H1 (cell line): ENCODE data around the gene MAP4K4. TPM values are rescaled to one million over a fixed set of nuclear protein-coding genes. Genes with fewer than 3 reads are reported as not detected.

Experiments
- CTCF ChIA-PET: fragments of 300-600 bp; sonication (Branson Sonifier 250); formaldehyde crosslinking; loops from one replicate; lab custom pipeline; 2021; ENCODE audit not compliant: partially characterized antibody; lab: Charles Lee
- POLR2A ChIA-PET: fragments of 300-600 bp; sonication (Branson Sonifier 250); formaldehyde crosslinking; loops from one replicate; lab custom pipeline; 2021; ENCODE audit warnings: inconsistent platforms; ENCODE audit not compliant: partially characterized antibody; lab: Charles Lee
- DNase-seq, 2 experiments: peaks; one replicate each; pipeline versions ENCODE4 v3.0.0 to v3.0.0-alpha.2; 2010 to 2022; ENCODE audit warnings: low spot score in 2 of 2, low read depth in 1 of 2, mixed read lengths in 1 of 2
- FAIRE-seq: peaks from 2 replicates; lab custom pipeline; 2011; peaks lifted over from hg19 to GRCh38; lab: Jason Lieb, UNC
- H2AFZ ChIP-seq: 2 replicates; pipeline ENCODE4 v1.8.1; 2012; ENCODE audit warnings: low read length, inconsistent platforms
- H2AK5ac ChIP-seq: 2 replicates; pipeline ENCODE4 v1.6.1; 2013; ENCODE audit warnings: low read depth, low read length
- H2BK120ac ChIP-seq: replicated peaks from 2 replicates; pipeline ENCODE3; 2013; ENCODE audit warnings: low read depth, low read length, inconsistent platforms
- H2BK12ac ChIP-seq: 2 replicates; pipeline ENCODE4 v1.6.1; 2013; ENCODE audit warnings: low read depth, low read length
- H2BK15ac ChIP-seq: 2 replicates; pipeline ENCODE4 v1.6.1; 2013; ENCODE audit warnings: low read length
- H2BK20ac ChIP-seq: 2 replicates; pipeline ENCODE4 v1.6.1; 2013; ENCODE audit warnings: low read length
- H2BK5ac ChIP-seq: 2 replicates; pipeline ENCODE4 v1.6.1; 2013; ENCODE audit warnings: low read depth, low read length
- H3K14ac ChIP-seq: 2 replicates; pipeline ENCODE4 v1.6.1; 2013; ENCODE audit warnings: inconsistent platforms; ENCODE audit not compliant: insufficient read length
- H3K18ac ChIP-seq: 2 replicates; pipeline ENCODE4 v1.6.1; 2013; ENCODE audit warnings: low read length; ENCODE audit errors: extremely low read depth
- H3K23ac ChIP-seq: 2 replicates; pipeline ENCODE4 v1.6.1; 2013; ENCODE audit warnings: inconsistent platforms; ENCODE audit not compliant: insufficient read length
- H3K23me2 ChIP-seq: 2 replicates; pipeline ENCODE4 v1.6.1; 2013; ENCODE audit warnings: low read depth, low read length
- H3K27ac ChIP-seq: 2 replicates; pipeline ENCODE4 v1.6.1; 2011; ENCODE audit warnings: low read depth, low read length, inconsistent platforms
- H3K27me3 ChIP-seq, 4 experiments: replicated peaks in 1 of 4; 1 replicate in 1 of 4; 2 replicates in 3 of 4; pipeline versions ENCODE4 v1.6.1 to v1.8.1; 2011 to 2013; ENCODE audit warnings: low read length in 3 of 4, mild to moderate bottlenecking in 3 of 4, inconsistent platforms in 2 of 4, mixed read lengths in 2 of 4, moderate library complexity in 1 of 4; ENCODE audit not compliant: control insufficient read depth in 3 of 4, insufficient read depth in 3 of 4; ENCODE audit errors: extremely low read depth in 1 of 4
- H3K36me3 ChIP-seq, 4 experiments: 2 replicates each; pipeline versions ENCODE4 v1.6.1 to v1.8.1; 2011 to 2013; ENCODE audit warnings: mild to moderate bottlenecking in 4 of 4, low read length in 3 of 4, moderate library complexity in 2 of 4, control low read depth in 1 of 4, inconsistent platforms in 1 of 4; ENCODE audit not compliant: insufficient read depth in 4 of 4, control insufficient read depth in 2 of 4
- H3K4ac ChIP-seq: replicated peaks from 2 replicates; pipeline ENCODE3; 2013; ENCODE audit warnings: low read length, low read depth, mixed read lengths, inconsistent platforms; ENCODE audit not compliant: insufficient read length
- H3K4me1 ChIP-seq, 4 experiments: replicated peaks in 1 of 4; 1 replicate in 1 of 4; 2 replicates in 3 of 4; pipeline versions ENCODE4 v1.6.1 to v1.8.1; 2011 to 2013; ENCODE audit warnings: low read length in 3 of 4, inconsistent platforms in 2 of 4, mixed read lengths in 1 of 4; ENCODE audit not compliant: insufficient read depth in 4 of 4, control insufficient read depth in 3 of 4
- H3K4me2 ChIP-seq, 2 experiments: 2 replicates each; pipeline versions ENCODE4 v1.6.1 to v1.8.1; 2011 to 2013; ENCODE audit warnings: low read depth in 2 of 2, low read length in 2 of 2, control low read depth in 1 of 2, inconsistent platforms in 1 of 2, mild to moderate bottlenecking in 1 of 2; ENCODE audit not compliant: insufficient read depth in 1 of 2
- H3K4me3 ChIP-seq, 4 experiments: fragments of 200-600, 300-600 bp in 1 of 4; sonication (generic), shearing (Covaris generic), sonication (Bioruptor Twin) in 1 of 4; 2 replicates each; pipeline versions ENCODE4 v1.5.1 to v1.8.1; 2011 to 2016; ENCODE audit warnings: low read length in 4 of 4, low read depth in 3 of 4, control low read depth in 2 of 4, inconsistent platforms in 2 of 4, mild to moderate bottlenecking in 2 of 4, mixed read lengths in 1 of 4, moderate library complexity in 1 of 4; ENCODE audit not compliant: insufficient read depth in 2 of 4; ENCODE audit errors: extremely low read depth in 1 of 4
- H3K56ac ChIP-seq: replicated peaks from 2 replicates; pipeline ENCODE3; 2013; ENCODE audit warnings: low read depth, mild to moderate bottlenecking, mixed read lengths, low read length, inconsistent platforms; ENCODE audit not compliant: insufficient read length
- H3K79me1 ChIP-seq: 2 replicates; pipeline ENCODE4 v1.6.1; 2013; ENCODE audit warnings: low read depth, low read length, control low read depth
- H3K79me2 ChIP-seq, 2 experiments: 2 replicates each; pipeline versions ENCODE4 v1.6.1 to v1.8.1; 2012 to 2013; ENCODE audit warnings: low read length in 2 of 2, mild to moderate bottlenecking in 2 of 2, inconsistent platforms in 1 of 2; ENCODE audit not compliant: insufficient read depth in 2 of 2, control insufficient read depth in 1 of 2
- H3K9ac ChIP-seq, 4 experiments: replicated peaks in 1 of 4; 1 replicate in 1 of 4; 2 replicates in 3 of 4; pipeline versions ENCODE4 v1.6.1 to v1.8.1; 2011 to 2013; ENCODE audit warnings: low read depth in 3 of 4, low read length in 3 of 4, control low read depth in 2 of 4, mild to moderate bottlenecking in 2 of 4, moderate library complexity in 2 of 4, inconsistent platforms in 1 of 4; ENCODE audit errors: extremely low read depth in 1 of 4
- H3K9me3 ChIP-seq, 2 experiments: 2 replicates each; pipeline versions ENCODE4 v1.6.1 to v1.8.1; 2012 to 2013; ENCODE audit warnings: mild to moderate bottlenecking in 2 of 2, moderate library complexity in 2 of 2, control low read depth in 1 of 2, inconsistent platforms in 1 of 2, low read depth in 1 of 2, low read length in 1 of 2, mixed read lengths in 1 of 2; ENCODE audit not compliant: insufficient read depth in 2 of 2
- H4K20me1 ChIP-seq, 2 experiments: replicated peaks in 1 of 2; 2 replicates each; pipeline versions ENCODE3 to v1.8.1; 2011 to 2013; ENCODE audit warnings: inconsistent platforms in 2 of 2, low read length in 2 of 2, mild to moderate bottlenecking in 1 of 2; ENCODE audit not compliant: insufficient read depth in 2 of 2, control insufficient read depth in 1 of 2
- H4K5ac ChIP-seq: 2 replicates; pipeline ENCODE4 v1.6.1; 2013; ENCODE audit warnings: low read length, low read depth, mixed read lengths, inconsistent platforms; ENCODE audit not compliant: insufficient read length
- H4K8ac ChIP-seq: 2 replicates; pipeline ENCODE4 v1.8.0; 2013; ENCODE audit warnings: mild to moderate bottlenecking, moderate library complexity, low read length, inconsistent platforms; ENCODE audit not compliant: insufficient read depth; ENCODE audit errors: extremely low read depth
- H4K91ac ChIP-seq: replicated peaks from 2 replicates; pipeline ENCODE3; 2013; ENCODE audit warnings: low read length, mixed read lengths, inconsistent platforms; ENCODE audit not compliant: insufficient read length
- BACH1 ChIP-seq: IDR thresholded peaks from 2 replicates; pipeline ENCODE4 v1.6.1; 2012; ENCODE audit warnings: low read length, improper control_type of control experiment
- HDAC2 ChIP-seq, 2 experiments: fragments of 300-600 bp in 1 of 2; sonication (generic) in 1 of 2; IDR thresholded peaks; 2 replicates each; pipeline ENCODE4 v1.6.1; 2011 to 2012; ENCODE audit warnings: low read depth in 2 of 2, low read length in 2 of 2, mild to moderate bottlenecking in 2 of 2, moderate library complexity in 2 of 2, borderline replicate concordance in 1 of 2, inconsistent platforms in 1 of 2
- NRF1 ChIP-seq: IDR thresholded peaks from 2 replicates; pipeline ENCODE4 v1.6.1; 2011; ENCODE audit warnings: mild to moderate bottlenecking, low read depth, low read length, improper control_type of control experiment
- SAP30 ChIP-seq: fragments of 300-600 bp; sonication (generic); IDR thresholded peaks from 2 replicates; pipeline ENCODE4 v1.7.1; 2012; ENCODE audit warnings: low read length, moderate library complexity, mild to moderate bottlenecking, inconsistent platforms; ENCODE audit not compliant: insufficient read depth, insufficient replicate concordance
- SIX5 ChIP-seq: IDR thresholded peaks from 2 replicates; pipeline ENCODE4 v1.6.1; 2011; ENCODE audit warnings: mild to moderate bottlenecking, low read depth, low read length
- SP2 ChIP-seq: IDR thresholded peaks from 2 replicates; pipeline ENCODE4 v1.6.1; 2012; ENCODE audit warnings: mild to moderate bottlenecking, low read length, inconsistent platforms
- WGBS, 2 experiments: shearing (Covaris generic) in 1 of 2; methylation state at CpG; one replicate each; pipeline versions ENCODE4 v1.1.6 to v1.1.7; 2013 to 2015; ENCODE audit warnings: low lambda C conversion rate in 2 of 2, mixed read lengths in 2 of 2, inconsistent platforms in 1 of 2, low coverage in 1 of 2, missing lambda C conversion rate in 1 of 2; ENCODE audit not compliant: insufficient replicate concordance in 2 of 2, insufficient coverage in 1 of 2, insufficient read length in 1 of 2; ENCODE audit errors: extremely low coverage in 1 of 2, missing lambda C conversion rate in 1 of 2; 5-methylcytosine and 5-hydroxymethylcytosine counted together
- polyA plus RNA-seq, 7 experiments: library from polyadenylated mRNA; depleted of rRNA in 3 of 7; stranded (reverse) in 5 of 7; unstranded in 2 of 7; fragments of >200 nt in 5 of 7; fragments of 200-250 nt in 2 of 7; gene quantifications; 1 replicate in 5 of 7; 2 replicates in 1 of 7; 4 replicates in 1 of 7; pipeline versions ENCODE4 v1.2.1 to v1.2.3, GENCODE V29; 2011 to 2013; ENCODE audit warnings: missing spikeins in 2 of 7, mixed read lengths in 2 of 7
- total RNA-seq: library from RNA; stranded (reverse); fragmentation: NEBNext Ultra II Directional; extraction: Animal tissue kit (Norgen Biotek cat#: 25700); gene quantifications from 2 replicates; pipeline ENCODE4 v1.2.1, GENCODE V29; 2021

The MAP4K4 gene
- total and polyA plus RNA-seq, 2 of the 8 experiments (the other 6 are each of a cell fraction or from before 2014, with no cell fraction given), result 53.2 to 138 TPM

DNA sequence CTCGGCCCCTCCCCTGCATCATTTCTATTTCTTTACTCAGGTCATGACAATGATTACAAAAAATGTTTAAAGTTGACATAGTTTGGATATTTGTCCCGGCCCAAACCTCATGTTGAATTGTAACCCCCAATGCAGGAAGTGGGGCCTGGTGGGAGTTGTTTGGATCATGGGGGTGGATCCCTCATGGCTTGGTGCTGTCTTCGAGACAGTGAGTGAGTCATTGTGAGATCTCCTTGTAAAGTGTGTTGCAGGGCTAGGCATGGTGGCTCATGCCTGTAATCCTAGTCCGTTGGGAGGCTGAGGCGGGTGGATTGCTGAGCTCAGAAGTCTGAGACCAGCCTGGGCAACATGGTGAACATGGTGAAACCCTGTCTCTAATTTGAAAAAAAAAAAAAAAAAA is 9.2 kb upstream of the MAP4K4 start:
- no peak overlapping the region for H2BK20ac ChIP-seq
- no peak overlapping the region for H2BK5ac ChIP-seq
- no peak overlapping the region for H3K14ac ChIP-seq
- H2BK15ac ChIP-seq, result no peak overlapping the region
- H3K27me3 ChIP-seq, result 0 out of 7 replicates have a peak, but pooled peaks cover 0 to 2% (median 0%) of the 10 kb centered on the region in 4 experiments
- no peaks in the 10 kb centered on the region for H4K20me1 ChIP-seq
- no peak overlapping the region for H2BK120ac ChIP-seq
- H3K4me2 ChIP-seq, result no peak overlapping the region
- no peak overlapping the region for H3K56ac ChIP-seq
- DNase-seq (no peak), FAIRE-seq (no peak)
- H4K5ac ChIP-seq, result no peak overlapping the region
- 93% methylated on average over 5 of the region's 5 CpGs; no CpG with 5 or more reads in 1 of the 2 experiments for WGBS, 2 experiments
- H3K18ac ChIP-seq, result no peak overlapping the region
- H3K9ac ChIP-seq, result no peak overlapping the region
- H2AFZ ChIP-seq, result no peak overlapping the region
- H4K91ac ChIP-seq, result no peak overlapping the region
- no peaks in the 10 kb centered on the region for H3K9me3 ChIP-seq
- no peak overlapping the region for H3K4ac ChIP-seq
- H2BK12ac ChIP-seq, result no peak overlapping the region
- H2AK5ac ChIP-seq, result no peak overlapping the region
- no peak for TF ChIP-seq BACH1
- no peak for TF ChIP-seq SIX5
- no peak for TF ChIP-seq NRF1
- no peak for TF ChIP-seq SAP30
- TF ChIP-seq HDAC2 (IDR thresholded peaks at IDR 0.05; ENCODE audit: borderline replicate concordance in 1 of 2, low read depth in 2 of 2, low read length in 2 of 2), result no peak
- no peak for TF ChIP-seq SP2
- ChIA-PET CTCF (interaction anchor here (0.6 to 1.1 kb wide), 3 partner anchors 9 to 50 kb away, joined by 3 to 6 read pairs (median 4); no protein-coding TSS in a partner anchor), POLR2A (interaction anchor here (0.9 to 1.3 kb wide), 2 partner anchors 9 to 10 kb away, joined by 3 to 4 read pairs; partner anchors contain the start of gene MAP4K4)
- no peaks in the 10 kb centered on the region for H3K36me3 ChIP-seq
- H3K79me2 ChIP-seq, result no peaks in the 10 kb centered on the region
- H3K27ac ChIP-seq, result no peak overlapping the region
- no peaks in the 10 kb centered on the region for H3K79me1 ChIP-seq
- no peak overlapping the region for H3K23ac ChIP-seq
- H3K23me2 ChIP-seq, result no peaks in the 10 kb centered on the region
- no peak overlapping the region for H3K4me3 ChIP-seq
- no peaks in the 10 kb centered on the region for H3K4me1 ChIP-seq
- H4K8ac ChIP-seq, result no peak overlapping the region
